ENCODE results near the gene SLC38A11.

The SLC38A11 gene

GRCh38 chr2:164897469-164898260 lies 57.7 kb downstream of the SLC38A11 start:
- Histone ChIP-seq H2BK12ac (ENCODE audit: low read length in 2 of 2) (peak overlapping the region; percentile 40 to 75), H3K14ac (ENCODE audit: low read length in 2 of 2) (no peak overlapping the region), H3K9me3 (ENCODE audit: control insufficient read depth, low read length) (peaks cover 3% of the 10 kb centered on the region), H3K4me2 (ENCODE audit: low read length, poor library complexity, severe bottlenecking) (no peak overlapping the region), H2BK15ac (ENCODE audit: low read depth, poor library complexity, severe bottlenecking) (no peak overlapping the region), H2BK120ac (ENCODE audit: low read depth, low read length) (no peak overlapping the region), H3K4me3 (ENCODE audit: insufficient read depth in 1 of 2, low read depth in 1 of 2, low read length in 2 of 2) (no peak overlapping the region), H3K18ac (ENCODE audit: low read depth in 1 of 2, low read length in 2 of 2) (peak overlapping the region; percentile 63 to 89), H4K8ac (ENCODE audit: low read length) (peak overlapping the region; percentile 38), H3K27me3 (ENCODE audit: control insufficient read depth in 1 of 2, insufficient read depth in 1 of 2, low read length in 2 of 2) (no peaks in the 10 kb centered on the region), H3K79me1 (replicated peaks; ENCODE audit: low read length, poor library complexity, severe bottlenecking) (no peaks in the 10 kb centered on the region), H3K36me3 (ENCODE audit: control insufficient read depth in 1 of 2, insufficient read depth in 2 of 2, low read depth in 1 of 2, low read length in 2 of 2) (no peaks in the 10 kb centered on the region), H3K27ac (ENCODE audit: low read length, poor library complexity, severe bottlenecking) (no peak overlapping the region), H2AK5ac (ENCODE audit: low read length, severe bottlenecking) (peak overlapping the region; percentile 86), H3K9ac (ENCODE audit: low read length) (no peak overlapping the region), H3K4me1 (ENCODE audit: control insufficient read depth, insufficient read depth, low read depth, low read length) (peaks cover 3% of the 10 kb centered on the region), H3K4ac (ENCODE audit: low read depth in 1 of 2, low read length in 2 of 2) (peak overlapping the region in 1 of 2 experiments; percentile 52), H2BK5ac (ENCODE audit: low read depth, low read length, poor library complexity, severe bottlenecking) (no peak overlapping the region), H4K91ac (ENCODE audit: low read length) (peak overlapping the region; percentile 85), H3K23ac (ENCODE audit: low read length in 2 of 2) (no peak overlapping the region), H2AFZ (ENCODE audit: low read depth, low read length) (no peak overlapping the region)
- 64% methylated on average over 3 of the region's 3 CpGs for WGBS
- no peak for DNase-seq

GRCh38 chr2:164896634-164897355 lies 58.5 kb downstream of the SLC38A11 start:
- H3K9ac ChIP-seq (ENCODE audit: low read length), result no peak overlapping the region
- 63% methylated on average over 2 of the region's 3 CpGs for WGBS
- H2BK15ac ChIP-seq (ENCODE audit: low read depth, poor library complexity, severe bottlenecking), result no peak overlapping the region
- peak overlapping the region; percentile 40 to 75 for H2BK12ac ChIP-seq (ENCODE audit: low read length in 2 of 2)
- no peak overlapping the region for H2AFZ ChIP-seq (ENCODE audit: low read depth, low read length)
- H3K36me3 ChIP-seq (ENCODE audit: control insufficient read depth in 1 of 2, insufficient read depth in 2 of 2, low read depth in 1 of 2, low read length in 2 of 2), result no peaks in the 10 kb centered on the region
- H3K27me3 ChIP-seq (ENCODE audit: control insufficient read depth in 1 of 2, insufficient read depth in 1 of 2, low read length in 2 of 2), result no peaks in the 10 kb centered on the region
- no peak overlapping the region for H3K14ac ChIP-seq (ENCODE audit: low read length in 2 of 2)
- DNase-seq, result peak; percentile 76
- H3K23ac ChIP-seq (ENCODE audit: low read length in 2 of 2), result no peak overlapping the region
- H4K8ac ChIP-seq (ENCODE audit: low read length), result peak overlapping the region; percentile 38
- H2BK120ac ChIP-seq (ENCODE audit: low read depth, low read length), result peak overlapping the region; percentile 19
- no peak overlapping the region for H3K4me2 ChIP-seq (ENCODE audit: low read length, poor library complexity, severe bottlenecking)
- H4K91ac ChIP-seq (ENCODE audit: low read length), result peak overlapping the region; percentile 85
- peaks cover 3% of the 10 kb centered on the region for H3K9me3 ChIP-seq (ENCODE audit: control insufficient read depth, low read length)
- peak overlapping the region; percentile 86 for H2AK5ac ChIP-seq (ENCODE audit: low read length, severe bottlenecking)
- H2BK5ac ChIP-seq (ENCODE audit: low read depth, low read length, poor library complexity, severe bottlenecking), result no peak overlapping the region
- no peak overlapping the region for H3K4me3 ChIP-seq (ENCODE audit: insufficient read depth in 1 of 2, low read depth in 1 of 2, low read length in 2 of 2)
- H3K27ac ChIP-seq (ENCODE audit: low read length, poor library complexity, severe bottlenecking), result peak overlapping the region; percentile 9
- no peaks in the 10 kb centered on the region for H3K79me1 ChIP-seq (replicated peaks; ENCODE audit: low read length, poor library complexity, severe bottlenecking)
- H3K4ac ChIP-seq (ENCODE audit: low read depth in 1 of 2, low read length in 2 of 2), result peak overlapping the region in 1 of 2 experiments; percentile 52
- peak overlapping the region; percentile 63 to 89 for H3K18ac ChIP-seq (ENCODE audit: low read depth in 1 of 2, low read length in 2 of 2)
- peaks cover 3% of the 10 kb centered on the region for H3K4me1 ChIP-seq (ENCODE audit: control insufficient read depth, insufficient read depth, low read depth, low read length)

- no peaks in the 10 kb centered on the region for H3K36me3 ChIP-seq (ENCODE audit: control insufficient read depth in 1 of 2, insufficient read depth in 2 of 2, low read depth in 1 of 2, low read length in 2 of 2)
- no peak overlapping the region for H3K4me3 ChIP-seq (ENCODE audit: insufficient read depth in 1 of 2, low read depth in 1 of 2, low read length in 2 of 2)
- H2AK5ac ChIP-seq (ENCODE audit: low read length, severe bottlenecking), result no peak overlapping the region
- no peak overlapping the region for H2AFZ ChIP-seq (ENCODE audit: low read depth, low read length)
- H3K4me2 ChIP-seq (ENCODE audit: low read length, poor library complexity, severe bottlenecking), result no peak overlapping the region
- no peak overlapping the region for H3K18ac ChIP-seq (ENCODE audit: low read depth in 1 of 2, low read length in 2 of 2)
- H3K14ac ChIP-seq (ENCODE audit: low read length in 2 of 2), result no peak overlapping the region
- no peak overlapping the region for H2BK15ac ChIP-seq (ENCODE audit: low read depth, poor library complexity, severe bottlenecking)
- no peak overlapping the region for H3K23ac ChIP-seq (ENCODE audit: low read length in 2 of 2)
- peak overlapping the region; percentile 64 for H3K27ac ChIP-seq (ENCODE audit: low read length, poor library complexity, severe bottlenecking)
- peaks cover 3% of the 10 kb centered on the region for H3K4me1 ChIP-seq (ENCODE audit: control insufficient read depth, insufficient read depth, low read depth, low read length)
- DNase-seq, result peak; percentile 31
- no peaks in the 10 kb centered on the region for H3K27me3 ChIP-seq (ENCODE audit: control insufficient read depth in 1 of 2, insufficient read depth in 1 of 2, low read length in 2 of 2)
- H2BK5ac ChIP-seq (ENCODE audit: low read depth, low read length, poor library complexity, severe bottlenecking), result no peak overlapping the region
- H3K9me3 ChIP-seq (ENCODE audit: control insufficient read depth, low read length), result peaks cover 3% of the 10 kb centered on the region
- H2BK12ac ChIP-seq (ENCODE audit: low read length in 2 of 2), result no peak overlapping the region
- H3K9ac ChIP-seq (ENCODE audit: low read length), result no peak overlapping the region
- no CpG with 5 or more reads among the region's 4 CpGs for WGBS
- H3K79me1 ChIP-seq (replicated peaks; ENCODE audit: low read length, poor library complexity, severe bottlenecking), result no peaks in the 10 kb centered on the region
- no peak overlapping the region for H4K91ac ChIP-seq (ENCODE audit: low read length)
- H3K4ac ChIP-seq (ENCODE audit: low read depth in 1 of 2, low read length in 2 of 2), result no peak overlapping the region
- H4K8ac ChIP-seq (ENCODE audit: low read length), result no peak overlapping the region
- H2BK120ac ChIP-seq (ENCODE audit: low read depth, low read length), result no peak overlapping the region
Observed at GRCh38 chr2:164896226-164896625, 59.1 kb downstream of the SLC38A11 start.

GRCh38 chr2:164891460-164891859 lies 63.9 kb downstream of the SLC38A11 start:
- no peaks in the 10 kb centered on the region for H3K4me1 ChIP-seq (ENCODE audit: control insufficient read depth, insufficient read depth, low read depth, low read length)
- no peaks in the 10 kb centered on the region for H3K79me1 ChIP-seq (replicated peaks; ENCODE audit: low read length, poor library complexity, severe bottlenecking)
- no peak overlapping the region for H3K4me2 ChIP-seq (ENCODE audit: low read length, poor library complexity, severe bottlenecking)
- H3K4ac ChIP-seq (ENCODE audit: low read depth in 1 of 2, low read length in 2 of 2), result no peak overlapping the region
- no peak overlapping the region for H2AK5ac ChIP-seq (ENCODE audit: low read length, severe bottlenecking)
- H4K8ac ChIP-seq (ENCODE audit: low read length), result no peak overlapping the region
- H2BK5ac ChIP-seq (ENCODE audit: low read depth, low read length, poor library complexity, severe bottlenecking), result no peak overlapping the region
- no peak overlapping the region for H3K14ac ChIP-seq (ENCODE audit: low read length in 2 of 2)
- H2BK12ac ChIP-seq (ENCODE audit: low read length in 2 of 2), result no peak overlapping the region
- no peak overlapping the region for H2AFZ ChIP-seq (ENCODE audit: low read depth, low read length)
- no peaks in the 10 kb centered on the region for H3K9me3 ChIP-seq (ENCODE audit: control insufficient read depth, low read length)
- H3K27me3 ChIP-seq (ENCODE audit: control insufficient read depth in 1 of 2, insufficient read depth in 1 of 2, low read length in 2 of 2), result no peaks in the 10 kb centered on the region
- no peak overlapping the region for H2BK120ac ChIP-seq (ENCODE audit: low read depth, low read length)
- H4K91ac ChIP-seq (ENCODE audit: low read length), result no peak overlapping the region
- H3K4me3 ChIP-seq (ENCODE audit: insufficient read depth in 1 of 2, low read depth in 1 of 2, low read length in 2 of 2), result no peak overlapping the region
- DNase-seq, result no peak
- no peak overlapping the region for H3K27ac ChIP-seq (ENCODE audit: low read length, poor library complexity, severe bottlenecking)
- H3K9ac ChIP-seq (ENCODE audit: low read length), result no peak overlapping the region
- no peak overlapping the region for H2BK15ac ChIP-seq (ENCODE audit: low read depth, poor library complexity, severe bottlenecking)
- no peak overlapping the region for H3K18ac ChIP-seq (ENCODE audit: low read depth in 1 of 2, low read length in 2 of 2)
- no peaks in the 10 kb centered on the region for H3K36me3 ChIP-seq (ENCODE audit: control insufficient read depth in 1 of 2, insufficient read depth in 2 of 2, low read depth in 1 of 2, low read length in 2 of 2)
- WGBS, result 98% methylated on average over 3 of the region's 5 CpGs
- no peak overlapping the region for H3K23ac ChIP-seq (ENCODE audit: low read length in 2 of 2)
